Endothelial cell of umbilical vein (primary cell): ENCODE data around the gene ZNF454.

ENCODE experiments used
- CTCF ChIP-seq, 2 donors: IDR thresholded peaks; 1 replicate in 1 of 2; 2 replicates in 1 of 2; pipeline ENCODE4 v1.5.1; 2011; ENCODE audit warnings: low read length in 2 of 2, mild to moderate bottlenecking in 2 of 2, moderate library complexity in 2 of 2, control low read depth in 1 of 2, inconsistent platforms in 1 of 2, low read depth in 1 of 2; ENCODE audit not compliant: insufficient read depth in 1 of 2; ENCODE audit errors: extremely low read depth in 1 of 2
- POLR2AphosphoS5 ChIP-seq: IDR thresholded peaks from 2 replicates; pipeline ENCODE4 v1.6.1; 2012; ENCODE audit warnings: low read depth, mild to moderate bottlenecking, control low read depth, low read length, moderate library complexity; ENCODE audit not compliant: insufficient read depth

DNA sequence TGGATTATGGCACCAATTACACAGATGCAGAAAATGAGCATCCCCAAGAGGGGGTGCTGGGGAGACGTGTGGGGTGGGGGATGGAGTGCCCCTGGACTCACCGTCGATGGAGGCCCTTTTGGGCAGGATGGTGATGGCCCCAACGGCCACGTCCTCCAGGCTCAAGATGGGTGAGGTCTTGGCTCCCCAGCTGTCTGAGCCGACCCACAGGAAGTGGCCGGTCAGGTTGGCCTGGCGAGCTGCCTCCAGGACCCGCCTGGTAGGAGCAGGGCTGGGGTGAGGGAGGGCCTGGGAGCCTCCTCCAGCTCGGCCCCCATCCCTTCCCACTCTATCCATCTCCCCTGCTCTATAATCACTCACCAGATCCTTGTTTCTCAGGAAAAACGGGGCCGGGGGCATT is 49.5 kb downstream of the ZNF454 start:
- TF ChIP-seq POLR2AphosphoS5, result no peak
- no peak for TF ChIP-seq CTCF (IDR thresholded peaks at IDR 0.05; ENCODE audit: extremely low read depth in 1 of 2, insufficient read depth in 1 of 2, low read depth in 1 of 2, low read length in 2 of 2)
